ENCODE measurements around the gene ARID4B.

- TF ChIP-seq POLR2A (IDR thresholded peaks at IDR 0.05; ENCODE audit: borderline replicate concordance, extremely low read depth, insufficient read depth, insufficient read length) (no peak), EGR1 (IDR thresholded peaks at IDR 0.05; ENCODE audit: low read depth) (no peak)
Measured at GRCh38 chr1:235275223-235275622, 52.8 kb downstream of the ARID4B start.
